Bronchial epithelial cell (primary cell): ENCODE results near the gene METRN. TPM values are rescaled to one million over a fixed set of nuclear protein-coding genes. Genes with fewer than 3 reads are reported as not detected.
"Not testable (repeated sequence)": the region's sequence is repeated elsewhere in the genome, so short reads cannot be mapped to it uniquely, and the experiment has no call there.

Experiments used
- DNase-seq: peaks from one replicate; pipeline ENCODE4 v3.0.0-alpha.2; 2010; ENCODE audit warnings: low read depth
- FAIRE-seq: peaks from 2 replicates; lab custom pipeline; 2011; peaks lifted over from hg19 to GRCh38; lab: Jason Lieb, UNC
- H3K27me3 ChIP-seq: 2 replicates; pipeline ENCODE4 v1.5.1; 2011; ENCODE audit warnings: low read length; ENCODE audit not compliant: control insufficient read depth, insufficient read depth
- H3K36me3 ChIP-seq: 2 replicates; pipeline ENCODE4 v1.5.1; 2011; ENCODE audit warnings: low read length; ENCODE audit not compliant: control insufficient read depth, insufficient read depth
- H3K4me3 ChIP-seq: 2 replicates; pipeline ENCODE4 v1.5.1; 2011; ENCODE audit warnings: mild to moderate bottlenecking, low read depth, low read length, control low read depth
- CTCF ChIP-seq: IDR thresholded peaks from 2 replicates; pipeline ENCODE4 v1.5.1; 2011; ENCODE audit warnings: mild to moderate bottlenecking, moderate library complexity, low read length, control low read depth, inconsistent platforms; ENCODE audit not compliant: insufficient read depth, severe bottlenecking
- total RNA-seq: library from RNA; depleted of rRNA; stranded (reverse); fragments of >200 nt; gene quantifications from 2 replicates; pipeline ENCODE4 v1.2.1, GENCODE V29; 2014

The METRN gene
- total RNA-seq, 1 donor from 2014 or later = 63.7 TPM

GRCh38 chr16:750485-750884 lies 35.6 kb downstream of the METRN start:
- H3K36me3 ChIP-seq = no peaks in the 10 kb centered on the region
- TF ChIP-seq CTCF = no peak
- DNase-seq (no peak), FAIRE-seq (peak; percentile 60)
- peaks cover 4% of the 10 kb centered on the region for H3K27me3 ChIP-seq
- no peak overlapping the region for H3K4me3 ChIP-seq

- FAIRE-seq (no peak), DNase-seq (no peak)
- peaks cover 4% of the 10 kb centered on the region for H3K27me3 ChIP-seq
- no peak for TF ChIP-seq CTCF
- H3K4me3 ChIP-seq = no peak overlapping the region
- no peaks in the 10 kb centered on the region for H3K36me3 ChIP-seq
Measured at GRCh38 chr16:751152-752006, 36.5 kb downstream of the METRN start.

- no peak for DNase-seq
- peaks cover 4% of the 10 kb centered on the region for H3K27me3 ChIP-seq
- no peak for TF ChIP-seq CTCF
- H3K4me3 ChIP-seq = no peak overlapping the region
- FAIRE-seq = no peak
- H3K36me3 ChIP-seq = no peaks in the 10 kb centered on the region
Measured at GRCh38 chr16:752007-752312, 37.0 kb downstream of the METRN start.

- not testable (repeated sequence) for H3K4me3 ChIP-seq, H3K27me3 ChIP-seq, H3K36me3 ChIP-seq, DNase-seq, FAIRE-seq
Measured at GRCh38 chr16:754121-754607, 39.2 kb downstream of the METRN start.

- FAIRE-seq (no peak), DNase-seq (no peak)
- H3K4me3 ChIP-seq = no peak overlapping the region
- no peaks in the 10 kb centered on the region for H3K36me3 ChIP-seq
- TF ChIP-seq CTCF = no peak
- H3K27me3 ChIP-seq = peaks cover 4% of the 10 kb centered on the region
Measured at GRCh38 chr16:754656-755055, 39.7 kb downstream of the METRN start.

GRCh38 chr16:756428-756827 lies 41.5 kb downstream of the METRN start:
- peak; percentile 7 for FAIRE-seq
- H3K27me3 ChIP-seq = peaks cover 2% of the 10 kb centered on the region
- TF ChIP-seq CTCF = no peak
- DNase-seq = no peak
- no peak overlapping the region for H3K4me3 ChIP-seq
- no peaks in the 10 kb centered on the region for H3K36me3 ChIP-seq
